LNCaP clone FGC (cell line): ENCODE results near the gene KLRC4.

Experiments used
- DNase-seq: peaks from one replicate; pipeline ENCODE4 v3.0.0-alpha.2; 2011; ENCODE audit warnings: low read depth
- H3K4me3 ChIP-seq: 2 replicates; pipeline ENCODE4 v1.5.1; 2011; ENCODE audit warnings: mild to moderate bottlenecking, low read depth, low read length, control low read depth
- TF ChIP-seq, protein P1 (sequence below): IDR thresholded peaks from 2 replicates; pipeline ENCODE4 v1.5.1; 2012; ENCODE audit warnings: mild to moderate bottlenecking; ENCODE audit not compliant: control insufficient read depth, insufficient read depth; ENCODE audit errors: extremely low read depth

KLRC4 gene

DNA sequence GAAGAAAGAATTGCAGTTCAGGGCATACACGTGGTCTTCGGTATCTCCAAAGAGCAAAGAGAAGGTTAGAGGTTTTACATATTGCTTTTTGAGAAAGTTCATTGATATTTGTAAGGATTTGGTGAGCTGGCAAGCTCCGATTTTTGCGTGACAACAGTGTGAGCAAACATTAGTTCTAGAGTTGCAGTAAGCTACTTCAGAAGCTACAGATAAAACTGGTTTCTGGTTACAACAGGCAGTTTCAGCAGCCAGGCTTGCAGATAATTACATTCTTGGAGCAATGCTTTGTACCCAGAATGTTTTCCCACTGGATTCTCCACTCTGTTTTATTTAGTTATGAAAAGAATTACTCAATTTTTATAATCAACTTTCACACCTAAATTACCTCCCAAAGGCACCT, 47.9 kb downstream of the KLRC4 start:
- no peak for DNase-seq
- TF ChIP-seq, protein P1, sequence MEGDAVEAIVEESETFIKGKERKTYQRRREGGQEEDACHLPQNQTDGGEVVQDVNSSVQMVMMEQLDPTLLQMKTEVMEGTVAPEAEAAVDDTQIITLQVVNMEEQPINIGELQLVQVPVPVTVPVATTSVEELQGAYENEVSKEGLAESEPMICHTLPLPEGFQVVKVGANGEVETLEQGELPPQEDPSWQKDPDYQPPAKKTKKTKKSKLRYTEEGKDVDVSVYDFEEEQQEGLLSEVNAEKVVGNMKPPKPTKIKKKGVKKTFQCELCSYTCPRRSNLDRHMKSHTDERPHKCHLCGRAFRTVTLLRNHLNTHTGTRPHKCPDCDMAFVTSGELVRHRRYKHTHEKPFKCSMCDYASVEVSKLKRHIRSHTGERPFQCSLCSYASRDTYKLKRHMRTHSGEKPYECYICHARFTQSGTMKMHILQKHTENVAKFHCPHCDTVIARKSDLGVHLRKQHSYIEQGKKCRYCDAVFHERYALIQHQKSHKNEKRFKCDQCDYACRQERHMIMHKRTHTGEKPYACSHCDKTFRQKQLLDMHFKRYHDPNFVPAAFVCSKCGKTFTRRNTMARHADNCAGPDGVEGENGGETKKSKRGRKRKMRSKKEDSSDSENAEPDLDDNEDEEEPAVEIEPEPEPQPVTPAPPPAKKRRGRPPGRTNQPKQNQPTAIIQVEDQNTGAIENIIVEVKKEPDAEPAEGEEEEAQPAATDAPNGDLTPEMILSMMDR: no peak

DNA sequence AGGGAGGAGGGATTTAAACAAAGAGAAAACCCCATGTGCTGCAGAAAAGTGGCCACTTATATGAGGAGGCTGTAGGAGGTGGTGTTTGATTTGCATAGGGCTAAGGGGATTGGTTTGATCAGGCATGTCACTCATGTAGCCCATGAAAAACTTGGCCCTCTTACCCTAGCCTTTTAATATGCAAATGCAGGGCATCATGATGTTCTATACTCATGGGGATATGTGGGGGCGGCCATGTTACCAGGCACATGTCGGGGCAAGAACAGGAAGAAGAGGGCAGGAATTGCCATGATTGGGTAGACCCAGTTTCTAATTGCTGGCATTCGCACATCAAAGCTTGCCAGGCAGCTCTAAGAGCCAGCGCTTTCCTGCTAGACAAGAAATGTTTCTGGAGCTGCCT, 48.5 kb downstream of the KLRC4 start:
- peak; percentile 74 for DNase-seq
- H3K4me3 ChIP-seq: no peak overlapping the region
- TF ChIP-seq, protein P1: no peak

More for the DNA sequence above, 47.9 kb downstream of the KLRC4 start:
- no peak overlapping the region; the same call in 1 of the 2 replicates for H3K4me3 ChIP-seq

- H3K4me3 ChIP-seq: no peak overlapping the region
- no peak for DNase-seq
- TF ChIP-seq, protein P1: no peak
Measured at GRCh38 chr12:10358969-10359368, 50.6 kb downstream of the KLRC4 start.

DNA sequence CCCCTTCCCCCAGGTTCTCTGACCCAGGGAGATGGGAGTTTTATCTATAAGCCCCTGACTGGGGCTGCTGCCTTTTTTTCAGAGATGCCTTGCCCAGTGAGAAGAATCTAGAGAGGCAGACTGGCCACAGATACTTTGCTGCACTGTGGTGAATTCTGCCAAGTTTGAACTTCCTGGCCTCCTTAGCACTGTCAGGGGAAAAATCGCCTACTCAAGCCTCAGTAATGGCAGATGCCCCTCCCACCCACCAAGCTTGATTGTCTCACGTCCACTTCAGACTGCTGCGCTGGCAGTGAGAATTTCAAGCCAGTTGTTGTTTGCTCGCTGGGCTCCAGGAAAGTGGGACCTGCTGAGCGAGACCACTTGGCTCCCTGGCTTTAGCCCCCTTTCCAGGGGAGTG, 51.4 kb downstream of the KLRC4 start:
- TF ChIP-seq, protein P1: no peak
- no peak overlapping the region for H3K4me3 ChIP-seq
- no peak for DNase-seq
